ENCODE results near the gene ZNF397. TPM values are rescaled to one million over a fixed set of nuclear protein-coding genes. Genes with fewer than 3 reads are reported as not detected.

Gene ZNF397
- total RNA-seq, 1 donor from 2014 or later, result 43.5 TPM

- intact Hi-C loops (cut with DNase I), result no loop called here
- DNase-seq (ENCODE audit: low spot score) (no peak), ATAC-seq (no peak)
Observed at GRCh38 chr18:35283923-35284794, 43.3 kb downstream of the ZNF397 start.

GRCh38 chr18:35284841-35285240 is 44.0 kb downstream of the ZNF397 start:
- intact Hi-C loops (cut with DNase I), result no loop called here
- no peak for ATAC-seq
- no peak for DNase-seq (ENCODE audit: low spot score)

- ATAC-seq, result peak; percentile 2
- intact Hi-C loops (cut with DNase I), result loop anchor here (2.0 kb wide), 1 partner anchor 44 kb away; no protein-coding TSS in a partner anchor
- no peak for DNase-seq (ENCODE audit: low spot score)
Observed at GRCh38 chr18:35289293-35289692, 48.5 kb downstream of the ZNF397 start.

- DNase-seq (ENCODE audit: low spot score) (no peak), ATAC-seq (peak; percentile 77)
- intact Hi-C loops (cut with DNase I), result loop anchor here (2.0 kb wide), 1 partner anchor 45 kb away; no protein-coding TSS in a partner anchor
Observed at GRCh38 chr18:35289727-35290093, 48.9 kb downstream of the ZNF397 start.

GRCh38 chr18:35290094-35290735 is 49.4 kb downstream of the ZNF397 start, which contains the start of gene ZSCAN30:
Gene ZSCAN30 (minus strand): TSS chr18:35290229. CDS start chr18:35264352, 25,877 bp downstream.
- peak; percentile 95 for DNase-seq (ENCODE audit: low spot score)
- intact Hi-C loops (cut with DNase I), result no loop called here
- peak; percentile 100 for ATAC-seq

GRCh38 chr18:35291166-35291565 is 50.3 kb downstream of the ZNF397 start:
- DNase-seq (ENCODE audit: low spot score) (no peak), ATAC-seq (no peak)
- intact Hi-C loops (cut with DNase I), result no loop called here

- DNase-seq (ENCODE audit: low spot score) (no peak), ATAC-seq (no peak)
- intact Hi-C loops (cut with DNase I), result no loop called here
Observed at GRCh38 chr18:35296060-35296459, 55.2 kb downstream of the ZNF397 start.

GRCh38 chr18:35303610-35304009 is 62.8 kb downstream of the ZNF397 start:
- DNase-seq (ENCODE audit: low spot score) (no peak), ATAC-seq (no peak)
- intact Hi-C loops (cut with DNase I), result no loop called here

GRCh38 chr18:35306588-35307250 is 65.9 kb downstream of the ZNF397 start:
- intact Hi-C loops (cut with DNase I), result no loop called here
- no peak for DNase-seq (ENCODE audit: low spot score)
- no peak for ATAC-seq

Other genes starting within 250 kb of the ZNF397 start
- gene MAPRE2, start 199.6 kb upstream of the ZNF397 start, total RNA-seq, result 51.8 TPM
- gene ZSCAN30, start 49.2 kb downstream of the ZNF397 start, total RNA-seq, result 28.4 TPM
- 71.0 TPM for gene ZNF24, start 103.4 kb downstream of the ZNF397 start, total RNA-seq
- gene ZNF396, start 136.3 kb downstream of the ZNF397 start, total RNA-seq, result 4.1 TPM

All from sciatic nerve (tissue), 2 donors.